ENCODE results near the gene APOD. TPM values are rescaled to one million over a fixed set of nuclear protein-coding genes. Genes with fewer than 3 reads are reported as not detected.

APOD gene
- total RNA-seq, 1 experiment from 2014 or later, result not detected

- DNase-seq (ENCODE audit: low read depth, low spot score) (no peak), ATAC-seq (peak; percentile 55; the same call in 1 of the 2 replicates)
- Histone ChIP-seq H3K4me3 (ENCODE audit: low read depth in 2 of 2, low read length in 2 of 2) (no peak overlapping the region), H3K9me3 (ENCODE audit: control insufficient read depth, insufficient read depth, low read depth, low read length) (no peaks in the 10 kb centered on the region), H3K4me1 (ENCODE audit: control insufficient read depth, insufficient read depth, low read length) (peaks cover 4% of the 10 kb centered on the region; the same call in 1 of the 2 replicates), H3K36me3 (ENCODE audit: control insufficient read depth, insufficient read depth, low read length) (no peaks in the 10 kb centered on the region), H3K27ac (ENCODE audit: low read length) (no peak overlapping the region), H3K27me3 (ENCODE audit: control insufficient read depth, insufficient read depth, low read length) (no peaks in the 10 kb centered on the region)
- TF ChIP-seq TCF7L2 (IDR thresholded peaks at IDR 0.05; ENCODE audit: low read depth, low read length), result no peak
- TF ChIP-seq POLR2AphosphoS5 (IDR thresholded peaks at IDR 0.05; ENCODE audit: low read depth, low read length), result no peak
- no peak for TF ChIP-seq SIN3A (IDR thresholded peaks at IDR 0.05; ENCODE audit: borderline replicate concordance, insufficient read depth, low read depth, low read length)
- TF ChIP-seq CTCF (IDR thresholded peaks at IDR 0.05), result no peak
- TF ChIP-seq, protein P1, sequence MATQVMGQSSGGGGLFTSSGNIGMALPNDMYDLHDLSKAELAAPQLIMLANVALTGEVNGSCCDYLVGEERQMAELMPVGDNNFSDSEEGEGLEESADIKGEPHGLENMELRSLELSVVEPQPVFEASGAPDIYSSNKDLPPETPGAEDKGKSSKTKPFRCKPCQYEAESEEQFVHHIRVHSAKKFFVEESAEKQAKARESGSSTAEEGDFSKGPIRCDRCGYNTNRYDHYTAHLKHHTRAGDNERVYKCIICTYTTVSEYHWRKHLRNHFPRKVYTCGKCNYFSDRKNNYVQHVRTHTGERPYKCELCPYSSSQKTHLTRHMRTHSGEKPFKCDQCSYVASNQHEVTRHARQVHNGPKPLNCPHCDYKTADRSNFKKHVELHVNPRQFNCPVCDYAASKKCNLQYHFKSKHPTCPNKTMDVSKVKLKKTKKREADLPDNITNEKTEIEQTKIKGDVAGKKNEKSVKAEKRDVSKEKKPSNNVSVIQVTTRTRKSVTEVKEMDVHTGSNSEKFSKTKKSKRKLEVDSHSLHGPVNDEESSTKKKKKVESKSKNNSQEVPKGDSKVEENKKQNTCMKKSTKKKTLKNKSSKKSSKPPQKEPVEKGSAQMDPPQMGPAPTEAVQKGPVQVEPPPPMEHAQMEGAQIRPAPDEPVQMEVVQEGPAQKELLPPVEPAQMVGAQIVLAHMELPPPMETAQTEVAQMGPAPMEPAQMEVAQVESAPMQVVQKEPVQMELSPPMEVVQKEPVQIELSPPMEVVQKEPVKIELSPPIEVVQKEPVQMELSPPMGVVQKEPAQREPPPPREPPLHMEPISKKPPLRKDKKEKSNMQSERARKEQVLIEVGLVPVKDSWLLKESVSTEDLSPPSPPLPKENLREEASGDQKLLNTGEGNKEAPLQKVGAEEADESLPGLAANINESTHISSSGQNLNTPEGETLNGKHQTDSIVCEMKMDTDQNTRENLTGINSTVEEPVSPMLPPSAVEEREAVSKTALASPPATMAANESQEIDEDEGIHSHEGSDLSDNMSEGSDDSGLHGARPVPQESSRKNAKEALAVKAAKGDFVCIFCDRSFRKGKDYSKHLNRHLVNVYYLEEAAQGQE (IDR thresholded peaks at IDR 0.05; ENCODE audit: insufficient read depth in 1 of 2, low read depth in 2 of 2, low read length in 1 of 2), result no peak
- ChIA-PET CTCF (no interaction called here), POLR2A (no interaction called here)
- intact Hi-C loops (cut with micrococcal nuclease; ENCODE audit: unreplicated experiment), result no loop called here
- in situ Hi-C loops (cut with HindIII; ENCODE audit: low pct_unique_long_range_greater_than_20kb, low sequenced_read_pairs), result no loop called here
- BruUV-seq (replicated peaks), result no TSS peak
Measured at GRCh38 chr3:195559723-195560409, 23.9 kb downstream of the APOD start.

DNA sequence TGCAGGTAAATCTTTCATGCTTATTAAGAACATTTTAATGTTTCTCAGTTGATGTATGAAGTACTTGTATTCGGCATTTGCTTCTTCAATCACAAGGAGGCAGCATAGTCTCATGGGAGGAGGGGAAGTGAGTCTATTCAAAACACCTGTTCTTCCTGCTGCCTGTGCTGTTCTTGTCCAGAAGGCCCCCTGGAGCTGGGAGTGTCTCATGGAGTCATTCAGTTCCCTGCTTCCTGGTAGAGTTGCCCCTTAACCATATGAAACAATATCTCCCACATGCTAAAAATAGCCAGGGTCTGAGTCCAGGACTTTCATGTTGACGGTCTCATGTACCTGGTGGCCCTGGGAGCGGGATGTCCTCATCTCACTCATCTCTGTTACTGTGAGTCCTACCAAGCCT lies 25.1 kb downstream of the APOD start:
- ChIA-PET POLR2A (interaction anchor here (0.6 kb wide), 1 partner anchor 83 kb away, joined by 3 read pairs; no protein-coding TSS in a partner anchor), CTCF (no interaction called here)
- H3K27ac ChIP-seq (ENCODE audit: low read length), result no peak overlapping the region
- intact Hi-C loops (cut with micrococcal nuclease; ENCODE audit: unreplicated experiment), result no loop called here
- BruUV-seq (replicated peaks), result no TSS peak
- H3K27me3 ChIP-seq (ENCODE audit: control insufficient read depth, insufficient read depth, low read length), result no peaks in the 10 kb centered on the region
- peaks cover 4% of the 10 kb centered on the region; the same call in 1 of the 2 replicates for H3K4me1 ChIP-seq (ENCODE audit: control insufficient read depth, insufficient read depth, low read length)
- in situ Hi-C loops (cut with HindIII; ENCODE audit: low pct_unique_long_range_greater_than_20kb, low sequenced_read_pairs), result no loop called here
- H3K4me3 ChIP-seq (ENCODE audit: low read depth in 2 of 2, low read length in 2 of 2), result no peak overlapping the region
- no peaks in the 10 kb centered on the region for H3K9me3 ChIP-seq (ENCODE audit: control insufficient read depth, insufficient read depth, low read depth, low read length)
- ATAC-seq, result peak; percentile 82
- TF ChIP-seq CTCF (IDR thresholded peaks at IDR 0.05) (peak; percentile 78), POLR2AphosphoS5 (IDR thresholded peaks at IDR 0.05; ENCODE audit: low read depth, low read length) (no peak)
- DNase-seq (ENCODE audit: low read depth, low spot score), result no peak
- H3K36me3 ChIP-seq (ENCODE audit: control insufficient read depth, insufficient read depth, low read length), result no peaks in the 10 kb centered on the region

Measured in Panc1 (cell line).